ENCODE data around the gene CCL3. TPM values are rescaled to one million over a fixed set of nuclear protein-coding genes. Genes with fewer than 3 reads are reported as not detected.
"Not testable (repeated sequence)": the region's sequence is repeated elsewhere in the genome, so short reads cannot be mapped to it uniquely, and the experiment has no call there.

Gene CCL3
- total and polyA plus RNA-seq, 2 donors (not counting 3 experiments of a cell fraction or from before 2014, with no cell fraction given) = not detected

- Histone ChIP-seq H3K4me2 (ENCODE audit: insufficient read depth, low read length) (no peak overlapping the region), H3K27me3 (ENCODE audit: control insufficient read depth in 2 of 2, insufficient read depth in 2 of 2, low read length in 2 of 2) (no peaks in the 10 kb centered on the region), H3K79me2 (ENCODE audit: control insufficient read depth, insufficient read depth, low read length) (no peaks in the 10 kb centered on the region), H4K20me1 (replicated peaks; ENCODE audit: control insufficient read depth, extremely low read depth, insufficient read depth, low read length) (no peaks in the 10 kb centered on the region), H3K9me1 (replicated peaks; ENCODE audit: control insufficient read depth, extremely low read depth, insufficient read depth, low read length) (no peaks in the 10 kb centered on the region), H3K27ac (ENCODE audit: insufficient read depth, low read depth, low read length) (no peak overlapping the region), H3K36me3 (ENCODE audit: control insufficient read depth in 2 of 2, extremely low read depth in 1 of 2, insufficient read depth in 2 of 2, low read length in 2 of 2) (no peaks in the 10 kb centered on the region), H2AFZ (ENCODE audit: low read depth, low read length) (no peak overlapping the region), H3K9ac (replicated peaks; ENCODE audit: extremely low read depth, insufficient read depth, low read length) (no peak overlapping the region), H3K4me3 (replicated peaks in 1 of 3; ENCODE audit: insufficient read depth in 1 of 3, low read depth in 1 of 3, low read length in 3 of 3) (no peak overlapping the region), H3K4me1 (ENCODE audit: control insufficient read depth, extremely low read depth, insufficient read depth, low read length) (no peaks in the 10 kb centered on the region), H3K9me3 (replicated peaks; ENCODE audit: control insufficient read depth, insufficient read depth, low read length) (no peaks in the 10 kb centered on the region)
- no TSS peak for BruUV-seq (replicated peaks)
- FAIRE-seq (no peak), DNase-seq (ENCODE audit: low read depth, low spot score) (no peak)
- TF ChIP-seq MYC (IDR thresholded peaks at IDR 0.05; ENCODE audit: low read depth, low read length) (no peak), JUN (IDR thresholded peaks at IDR 0.05; ENCODE audit: borderline replicate concordance, insufficient read depth, insufficient read length, low read depth) (no peak), POLR2AphosphoS5 (IDR thresholded peaks at IDR 0.05; ENCODE audit: insufficient read depth, low read depth, low read length) (no peak), EZH2 (IDR thresholded peaks at IDR 0.05; ENCODE audit: borderline replicate concordance, low read depth, low read length, severe bottlenecking) (no peak), CTCF (IDR thresholded peaks at IDR 0.05; ENCODE audit: extremely low read depth in 1 of 2, insufficient read depth in 1 of 2, low read depth in 1 of 2, low read length in 2 of 2) (no peak), FOS (IDR thresholded peaks at IDR 0.05; ENCODE audit: borderline replicate concordance, insufficient read depth, low read length) (no peak), MAX (IDR thresholded peaks at IDR 0.05; ENCODE audit: insufficient read depth, insufficient read length) (no peak), GATA2 (IDR thresholded peaks at IDR 0.05; ENCODE audit: insufficient read depth, insufficient read length, low read depth, low read length) (no peak), POLR2A (IDR thresholded peaks at IDR 0.05; ENCODE audit: low read depth, low read length) (no peak)
- POLR2A ChIA-PET = no interaction called here
- CTCF ChIA-PET = interaction anchor here (1.0 kb wide), 1 partner anchor 51 kb away, joined by 3 read pairs; no protein-coding TSS in a partner anchor
- dilution Hi-C loops (cut with MboI; ENCODE audit: extremely low pct_ligation_motif_present, low sequenced_read_pairs) (no loop called here), intact Hi-C loops (cut with micrococcal nuclease) (no loop called here)
Measured at GRCh38 chr17:36123431-36123830, 33.5 kb upstream of the CCL3 start.

- H3K4me1 ChIP-seq (ENCODE audit: control insufficient read depth, extremely low read depth, insufficient read depth, low read length); H3K9me3 ChIP-seq (replicated peaks; ENCODE audit: control insufficient read depth, insufficient read depth, low read length); H3K36me3 ChIP-seq (ENCODE audit: control insufficient read depth in 2 of 2, extremely low read depth in 1 of 2, insufficient read depth in 2 of 2, low read length in 2 of 2); H3K9me1 ChIP-seq (replicated peaks; ENCODE audit: control insufficient read depth, extremely low read depth, insufficient read depth, low read length); H3K4me3 ChIP-seq (replicated peaks in 1 of 3; ENCODE audit: insufficient read depth in 1 of 3, low read depth in 1 of 3, low read length in 3 of 3); H3K79me2 ChIP-seq (ENCODE audit: control insufficient read depth, insufficient read depth, low read length); H3K27me3 ChIP-seq (ENCODE audit: control insufficient read depth in 2 of 2, insufficient read depth in 2 of 2, low read length in 2 of 2); H3K4me2 ChIP-seq (ENCODE audit: insufficient read depth, low read length); CTCF ChIA-PET; H3K9ac ChIP-seq (replicated peaks; ENCODE audit: extremely low read depth, insufficient read depth, low read length); POLR2A ChIA-PET; H2AFZ ChIP-seq (ENCODE audit: low read depth, low read length); FAIRE-seq; intact Hi-C loops (cut with micrococcal nuclease); H3K27ac ChIP-seq (ENCODE audit: insufficient read depth, low read depth, low read length); H4K20me1 ChIP-seq (replicated peaks; ENCODE audit: control insufficient read depth, extremely low read depth, insufficient read depth, low read length); BruUV-seq (replicated peaks); DNase-seq (ENCODE audit: low read depth, low spot score); dilution Hi-C loops (cut with MboI; ENCODE audit: extremely low pct_ligation_motif_present, low sequenced_read_pairs): not testable (repeated sequence)
Measured at GRCh38 chr17:36121099-36121498, 31.2 kb upstream of the CCL3 start.
